IMR-90 (cell line): ENCODE data around the gene MRAP.

Source experiments
- CEBPB ChIP-seq: IDR thresholded peaks from 2 replicates; pipeline ENCODE4 v1.6.1; 2012; ENCODE audit warnings: low read depth, low read length, improper control_type of control experiment
- CHD1 ChIP-seq: IDR thresholded peaks from 2 replicates; pipeline ENCODE4 v1.6.1; 2012; ENCODE audit warnings: low read depth, low read length, improper control_type of control experiment
- ELK1 ChIP-seq: fragments of 150-350 bp; IDR thresholded peaks from 2 replicates; pipeline ENCODE4 v1.6.1; 2016; ENCODE audit warnings: low read depth, mild to moderate bottlenecking, low read length, moderate library complexity, borderline replicate concordance
- POLR2A ChIP-seq: IDR thresholded peaks from 2 replicates; pipeline ENCODE4 v1.6.1; 2012; ENCODE audit warnings: mild to moderate bottlenecking, low read depth, low read length
- RAD21 ChIP-seq: IDR thresholded peaks from 2 replicates; pipeline ENCODE4 v1.6.1; 2012; ENCODE audit warnings: low read length, improper control_type of control experiment
- RCOR1 ChIP-seq: IDR thresholded peaks from 2 replicates; pipeline ENCODE4 v1.6.1; 2012; ENCODE audit warnings: mild to moderate bottlenecking, low read length, improper control_type of control experiment; ENCODE audit not compliant: insufficient replicate concordance
- TF ChIP-seq, protein P1 (sequence below): conservative IDR thresholded peaks from 2 replicates; pipeline ENCODE4 v1.5.1; 2012; ENCODE audit warnings: mild to moderate bottlenecking, low read depth, low read length, improper control_type of control experiment

DNA sequence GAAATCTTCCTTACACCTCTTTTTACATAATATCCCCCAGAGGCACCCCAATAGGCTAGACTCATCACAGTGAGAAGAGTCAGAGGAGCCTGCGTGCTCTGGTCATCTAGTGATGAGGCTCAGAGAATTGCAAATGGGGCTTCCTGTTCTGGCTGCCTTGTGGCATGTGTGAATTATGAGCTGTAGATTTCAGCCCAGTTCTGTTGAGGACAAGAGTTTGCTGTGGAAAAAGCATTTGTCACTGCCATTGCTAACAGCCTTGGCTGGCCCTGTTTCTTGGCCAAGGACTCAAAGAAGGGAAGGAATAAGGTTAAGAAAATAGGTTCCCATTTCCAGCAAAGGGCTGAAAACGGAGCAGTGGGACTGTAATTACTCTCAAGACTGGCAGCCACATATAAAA, 30.7 kb downstream of the MRAP start:
- TF ChIP-seq CHD1 (no peak), ELK1 (no peak), RCOR1 (no peak), RAD21 (no peak), POLR2A (no peak), CEBPB (no peak)
- TF ChIP-seq, protein P1, sequence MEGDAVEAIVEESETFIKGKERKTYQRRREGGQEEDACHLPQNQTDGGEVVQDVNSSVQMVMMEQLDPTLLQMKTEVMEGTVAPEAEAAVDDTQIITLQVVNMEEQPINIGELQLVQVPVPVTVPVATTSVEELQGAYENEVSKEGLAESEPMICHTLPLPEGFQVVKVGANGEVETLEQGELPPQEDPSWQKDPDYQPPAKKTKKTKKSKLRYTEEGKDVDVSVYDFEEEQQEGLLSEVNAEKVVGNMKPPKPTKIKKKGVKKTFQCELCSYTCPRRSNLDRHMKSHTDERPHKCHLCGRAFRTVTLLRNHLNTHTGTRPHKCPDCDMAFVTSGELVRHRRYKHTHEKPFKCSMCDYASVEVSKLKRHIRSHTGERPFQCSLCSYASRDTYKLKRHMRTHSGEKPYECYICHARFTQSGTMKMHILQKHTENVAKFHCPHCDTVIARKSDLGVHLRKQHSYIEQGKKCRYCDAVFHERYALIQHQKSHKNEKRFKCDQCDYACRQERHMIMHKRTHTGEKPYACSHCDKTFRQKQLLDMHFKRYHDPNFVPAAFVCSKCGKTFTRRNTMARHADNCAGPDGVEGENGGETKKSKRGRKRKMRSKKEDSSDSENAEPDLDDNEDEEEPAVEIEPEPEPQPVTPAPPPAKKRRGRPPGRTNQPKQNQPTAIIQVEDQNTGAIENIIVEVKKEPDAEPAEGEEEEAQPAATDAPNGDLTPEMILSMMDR = no peak
